ENCODE measurements around the gene FRS2.
A peak's percentile ranks its signal among the peaks of the same experiment; 100 is the strongest.

FRS2 gene

DNA sequence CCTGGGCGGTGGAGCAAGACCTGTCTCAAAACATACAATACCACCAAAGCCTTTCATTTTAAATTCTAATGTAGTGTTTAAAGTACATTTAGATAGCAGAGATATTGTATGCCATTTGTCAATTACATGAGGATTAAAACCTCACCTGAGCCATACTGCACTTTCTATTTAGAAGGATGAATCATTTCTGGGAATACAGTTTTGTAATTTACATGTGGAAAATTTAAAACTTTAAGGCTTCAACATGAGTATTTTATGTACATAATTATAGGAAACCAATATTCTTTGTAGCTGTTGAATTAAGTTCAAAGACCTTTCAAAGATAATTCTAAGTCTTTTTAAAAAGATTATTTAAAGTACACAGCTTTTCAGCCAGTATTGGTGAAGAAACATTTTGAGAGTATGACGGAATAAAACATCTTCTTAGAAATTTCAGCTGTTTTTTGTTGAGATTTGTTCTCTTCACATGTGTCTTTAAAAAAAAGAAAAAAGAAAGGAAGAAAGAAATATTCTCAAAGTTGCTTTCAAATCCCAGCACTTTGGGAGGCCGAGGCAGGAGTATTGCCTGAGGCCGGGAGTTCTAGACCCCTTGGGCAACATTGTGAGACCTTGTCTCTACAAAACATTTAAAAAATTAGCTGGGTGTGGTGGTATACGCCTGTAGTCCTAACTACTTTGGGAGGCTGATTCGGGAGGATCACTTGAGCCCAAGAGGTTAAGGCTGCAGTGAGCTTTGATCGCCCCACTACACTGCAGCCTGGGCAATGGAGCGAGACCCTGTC lies 80.6 kb downstream of the FRS2 start:
- DNase-seq (ENCODE audit: extremely low read depth, low read depth) = no peak
- TF ChIP-seq, protein P1, sequence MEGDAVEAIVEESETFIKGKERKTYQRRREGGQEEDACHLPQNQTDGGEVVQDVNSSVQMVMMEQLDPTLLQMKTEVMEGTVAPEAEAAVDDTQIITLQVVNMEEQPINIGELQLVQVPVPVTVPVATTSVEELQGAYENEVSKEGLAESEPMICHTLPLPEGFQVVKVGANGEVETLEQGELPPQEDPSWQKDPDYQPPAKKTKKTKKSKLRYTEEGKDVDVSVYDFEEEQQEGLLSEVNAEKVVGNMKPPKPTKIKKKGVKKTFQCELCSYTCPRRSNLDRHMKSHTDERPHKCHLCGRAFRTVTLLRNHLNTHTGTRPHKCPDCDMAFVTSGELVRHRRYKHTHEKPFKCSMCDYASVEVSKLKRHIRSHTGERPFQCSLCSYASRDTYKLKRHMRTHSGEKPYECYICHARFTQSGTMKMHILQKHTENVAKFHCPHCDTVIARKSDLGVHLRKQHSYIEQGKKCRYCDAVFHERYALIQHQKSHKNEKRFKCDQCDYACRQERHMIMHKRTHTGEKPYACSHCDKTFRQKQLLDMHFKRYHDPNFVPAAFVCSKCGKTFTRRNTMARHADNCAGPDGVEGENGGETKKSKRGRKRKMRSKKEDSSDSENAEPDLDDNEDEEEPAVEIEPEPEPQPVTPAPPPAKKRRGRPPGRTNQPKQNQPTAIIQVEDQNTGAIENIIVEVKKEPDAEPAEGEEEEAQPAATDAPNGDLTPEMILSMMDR (IDR thresholded peaks at IDR 0.05; ENCODE audit: low read depth, low read length, missing control alignments) = no peak
- no peak overlapping the region for H3K4me3 ChIP-seq (replicated peaks; ENCODE audit: low read depth, low read length)

DNA sequence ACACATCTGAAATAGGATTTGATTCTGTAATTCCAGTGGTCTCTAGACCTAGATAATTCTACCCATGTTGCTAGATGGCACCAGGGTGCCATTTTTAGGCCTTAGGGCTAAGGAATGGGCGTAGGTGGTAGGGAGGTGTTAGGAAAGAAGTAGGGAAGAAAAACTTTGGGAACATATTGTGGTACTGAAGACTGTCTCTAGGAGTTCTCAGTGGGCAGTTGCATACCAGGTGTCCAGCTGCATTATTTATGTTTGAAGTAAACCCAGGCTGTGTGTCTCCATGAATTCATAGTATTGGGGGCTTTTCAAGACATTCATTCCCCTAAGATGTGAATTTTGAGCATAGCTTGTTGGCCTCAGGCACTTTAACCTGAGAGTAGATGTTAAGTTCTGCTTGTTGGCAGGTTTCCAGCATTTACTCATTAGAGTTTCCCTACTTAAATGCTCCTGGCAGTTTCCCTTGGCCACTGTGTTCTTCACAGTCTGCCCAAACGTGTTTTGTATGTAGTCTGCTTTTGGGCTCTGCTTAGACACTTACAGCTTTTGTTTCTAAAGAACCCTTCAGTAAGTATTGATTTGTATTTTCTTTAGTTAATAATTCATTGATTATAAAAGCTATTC lies 83.5 kb downstream of the FRS2 start:
- no peak overlapping the region for H3K4me3 ChIP-seq (replicated peaks; ENCODE audit: low read depth, low read length)
- TF ChIP-seq, protein P1 (IDR thresholded peaks at IDR 0.05; ENCODE audit: low read depth, low read length, missing control alignments) = no peak
- DNase-seq (ENCODE audit: extremely low read depth, low read depth) = no peak

DNA sequence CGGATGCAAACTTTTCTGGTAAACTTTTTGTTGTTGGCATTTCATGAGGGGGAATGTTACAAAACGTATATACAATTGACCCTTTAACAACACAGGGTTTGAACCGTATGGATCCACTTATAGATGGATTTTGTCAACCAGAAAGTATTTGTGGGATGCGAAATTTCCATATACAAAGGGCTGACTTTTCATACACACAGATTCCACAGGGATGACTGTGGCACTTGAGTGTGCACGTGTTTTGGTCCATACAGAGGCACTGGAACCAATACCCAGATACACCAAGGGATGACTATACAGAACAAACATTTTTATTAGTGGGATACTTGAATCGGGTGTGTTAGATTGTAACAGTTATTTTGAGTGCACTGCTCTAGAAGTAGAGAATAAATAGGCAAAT lies 85.3 kb downstream of the FRS2 start:
- H3K4me3 ChIP-seq (replicated peaks; ENCODE audit: low read depth, low read length) = no peak overlapping the region
- peak; percentile 91 for DNase-seq (ENCODE audit: extremely low read depth, low read depth)
- TF ChIP-seq, protein P1 (IDR thresholded peaks at IDR 0.05; ENCODE audit: low read depth, low read length, missing control alignments) = no peak

DNA sequence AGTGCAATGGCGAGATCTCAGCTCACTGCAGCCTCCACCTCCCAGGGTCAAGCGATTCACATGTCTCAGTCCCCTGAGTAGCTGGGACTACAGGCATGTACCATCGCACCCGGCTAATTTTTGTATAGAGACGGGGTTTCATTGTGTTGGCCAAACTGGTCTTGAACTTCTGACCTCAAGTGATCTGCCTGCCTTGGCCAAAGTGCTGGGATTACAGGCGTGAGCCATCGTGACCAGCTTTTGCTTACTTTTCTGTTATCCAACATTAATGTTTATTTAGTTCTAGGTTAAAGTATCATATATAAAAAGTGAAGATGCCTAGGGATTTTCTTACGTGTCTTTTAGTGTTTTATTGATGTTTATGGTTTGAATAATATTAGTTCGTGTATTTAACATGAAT lies 86.2 kb downstream of the FRS2 start:
- TF ChIP-seq, protein P1 (IDR thresholded peaks at IDR 0.05; ENCODE audit: low read depth, low read length, missing control alignments) = no peak
- DNase-seq (ENCODE audit: extremely low read depth, low read depth) = no peak
- H3K4me3 ChIP-seq (replicated peaks; ENCODE audit: low read depth, low read length) = no peak overlapping the region

DNA sequence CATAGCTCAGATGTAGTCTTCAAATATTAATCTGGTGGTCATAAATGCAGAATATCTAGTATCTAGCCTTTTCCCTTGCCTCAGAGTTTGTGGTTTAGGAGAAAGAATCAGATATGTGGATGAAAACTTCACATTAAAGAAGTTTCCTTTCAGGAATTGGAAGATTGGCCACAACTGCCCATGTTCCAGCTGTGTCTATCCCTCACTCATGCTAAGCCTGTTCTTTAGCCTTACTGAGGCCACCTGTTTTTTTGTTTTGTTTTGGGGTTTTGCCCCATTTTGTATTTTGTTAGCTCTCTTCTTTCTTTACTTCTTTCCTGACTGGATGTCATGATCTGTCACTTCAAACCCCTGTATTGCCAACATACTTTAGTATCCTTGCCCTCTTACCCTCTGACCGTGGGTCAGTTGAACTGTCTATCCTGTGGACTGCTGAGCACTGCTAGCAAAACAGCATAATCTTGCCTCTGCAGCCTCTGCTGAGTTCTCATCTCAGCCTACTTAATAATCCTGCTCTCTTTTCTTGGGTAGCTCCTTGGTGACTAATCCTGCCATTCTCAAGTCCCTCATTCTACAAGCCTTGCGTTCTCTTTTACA lies 93.1 kb downstream of the FRS2 start:
- TF ChIP-seq, protein P1 (IDR thresholded peaks at IDR 0.05; ENCODE audit: low read depth, low read length, missing control alignments) = no peak
- DNase-seq (ENCODE audit: extremely low read depth, low read depth) = no peak
- no peak overlapping the region for H3K4me3 ChIP-seq (replicated peaks; ENCODE audit: low read depth, low read length)

DNA sequence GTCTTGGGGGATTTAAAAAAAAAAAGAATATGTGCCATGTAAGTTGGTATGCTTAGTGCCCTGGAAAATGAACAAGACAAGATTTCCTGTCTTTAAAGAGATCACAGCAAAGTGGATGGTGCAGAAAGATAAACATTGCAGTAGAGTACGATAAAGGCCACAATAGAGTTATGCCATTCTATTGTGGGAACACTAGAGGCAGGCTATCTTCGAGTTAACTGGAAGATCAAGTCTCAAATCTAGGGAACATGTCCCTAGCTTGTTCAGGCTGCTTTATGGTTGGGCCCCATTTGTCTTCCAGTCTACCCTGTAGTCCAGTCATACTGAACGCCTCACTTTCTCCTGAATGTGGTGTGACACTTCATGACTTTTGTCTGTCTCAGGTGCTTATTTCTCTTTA lies 96.4 kb downstream of the FRS2 start:
- DNase-seq (ENCODE audit: extremely low read depth, low read depth) = no peak
- TF ChIP-seq, protein P1 (IDR thresholded peaks at IDR 0.05; ENCODE audit: low read depth, low read length, missing control alignments) = peak; percentile 8
- no peak overlapping the region for H3K4me3 ChIP-seq (replicated peaks; ENCODE audit: low read depth, low read length)

Measured in HFF-Myc (cell line).